ENCODE measurements around the gene XAB2.

DNA sequence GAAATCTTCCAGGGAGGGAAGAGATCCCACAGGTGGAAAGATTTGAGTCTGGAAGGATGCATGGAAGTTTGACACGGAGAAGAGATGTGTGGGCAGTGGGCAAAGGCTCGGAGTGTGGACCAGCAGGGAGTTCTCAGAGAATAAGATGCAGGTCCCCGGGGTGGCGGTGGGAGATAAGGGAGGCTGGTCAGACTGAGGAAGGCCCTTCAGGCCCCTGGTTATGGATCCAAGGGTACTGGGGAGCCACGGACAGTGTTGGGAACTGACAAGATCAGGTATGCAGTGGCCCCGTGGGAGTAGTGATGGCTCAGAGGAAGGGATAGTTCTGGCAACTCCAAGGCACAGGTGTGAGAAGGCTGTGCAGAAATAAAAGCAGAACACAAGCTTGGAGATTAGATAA is 31.2 kb downstream of the XAB2 start:
- TF ChIP-seq EZH2 (IDR thresholded peaks at IDR 0.05) (no peak), POLR2AphosphoS5 (IDR thresholded peaks at IDR 0.05; ENCODE audit: borderline replicate concordance, low read depth, low read length) (no peak), FOXP2 (optimal IDR thresholded peaks at IDR 0.05; ENCODE audit: control extremely low read depth, extremely low read length, insufficient read depth) (no peak)
